Skeletal muscle tissue (tissue), 4 donors: Measurements from ENCODE around the gene TMEM11. TPM values are rescaled to one million over a fixed set of nuclear protein-coding genes. Genes with fewer than 3 reads are reported as not detected.

Source experiments
- H3K27ac ChIP-seq: one replicate; pipeline ENCODE4 v1.7.0; 2013; ENCODE audit warnings: mild to moderate bottlenecking, low read depth, low read length, inconsistent platforms
- H3K27me3 ChIP-seq, 3 donors: one replicate each; pipeline ENCODE4 v1.7.0; 2013; ENCODE audit warnings: low read length in 3 of 3; ENCODE audit not compliant: control insufficient read depth in 3 of 3, insufficient read depth in 3 of 3
- H3K36me3 ChIP-seq, 3 donors: one replicate each; pipeline ENCODE4 v1.7.0; 2013; ENCODE audit warnings: low read length in 3 of 3; ENCODE audit not compliant: control insufficient read depth in 3 of 3, insufficient read depth in 3 of 3
- H3K4me1 ChIP-seq, 3 donors: one replicate each; pipeline ENCODE4 v1.7.0; 2013; ENCODE audit warnings: low read length in 3 of 3, mild to moderate bottlenecking in 3 of 3; ENCODE audit not compliant: control insufficient read depth in 3 of 3, insufficient read depth in 3 of 3
- H3K4me3 ChIP-seq, 3 donors: one replicate each; pipeline ENCODE4 v1.7.0; 2013; ENCODE audit warnings: low read length in 3 of 3
- H3K9ac ChIP-seq, 3 donors: one replicate each; pipeline ENCODE4 v1.7.0; 2013; ENCODE audit warnings: low read length in 3 of 3, mild to moderate bottlenecking in 3 of 3, moderate library complexity in 2 of 3, low read depth in 1 of 3
- H3K9me3 ChIP-seq, 3 donors: one replicate each; pipeline ENCODE4 v1.7.0; 2013; ENCODE audit warnings: low read length in 3 of 3; ENCODE audit not compliant: control insufficient read depth in 3 of 3
- total RNA-seq: library from RNA; depleted of rRNA; stranded (reverse); fragments of >200 nt; gene quantifications from one replicate; pipeline ENCODE4 v1.2.3, GENCODE V29; 2014
- donor health status: Osteomylitis.

Gene TMEM11
- total RNA-seq, 1 donor from 2014 or later: 20.9 TPM

DNA sequence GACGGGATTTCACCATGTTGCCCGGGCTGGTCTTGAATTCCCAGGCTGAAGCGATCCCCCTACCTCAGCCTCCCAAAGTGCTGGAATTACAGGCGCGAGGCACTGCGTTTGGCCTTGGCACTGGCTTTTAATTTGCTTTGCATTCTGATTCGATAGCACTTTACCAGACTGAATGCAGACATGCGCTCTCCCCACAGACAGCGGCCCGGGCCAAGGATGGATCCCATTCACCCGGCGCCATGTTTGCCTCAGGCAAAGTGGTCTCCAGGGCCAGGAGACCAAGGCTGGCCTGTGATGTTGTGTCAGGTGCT is 45.5 kb downstream of the TMEM11 start:
- Histone ChIP-seq H3K27ac (peak overlapping the region; percentile 98), H3K4me1 (peaks cover 82 to 90% (median 83%) of the 10 kb centered on the region in 3 donors), H3K4me3 (peak overlapping the region in 1 of 3 donors; percentile 47), H3K9ac (no peak overlapping the region), H3K36me3 (peaks cover 5 to 14% (median 7%) of the 10 kb centered on the region in 3 donors), H3K27me3 (no peaks in the 10 kb centered on the region), H3K9me3 (no peaks in the 10 kb centered on the region)

DNA sequence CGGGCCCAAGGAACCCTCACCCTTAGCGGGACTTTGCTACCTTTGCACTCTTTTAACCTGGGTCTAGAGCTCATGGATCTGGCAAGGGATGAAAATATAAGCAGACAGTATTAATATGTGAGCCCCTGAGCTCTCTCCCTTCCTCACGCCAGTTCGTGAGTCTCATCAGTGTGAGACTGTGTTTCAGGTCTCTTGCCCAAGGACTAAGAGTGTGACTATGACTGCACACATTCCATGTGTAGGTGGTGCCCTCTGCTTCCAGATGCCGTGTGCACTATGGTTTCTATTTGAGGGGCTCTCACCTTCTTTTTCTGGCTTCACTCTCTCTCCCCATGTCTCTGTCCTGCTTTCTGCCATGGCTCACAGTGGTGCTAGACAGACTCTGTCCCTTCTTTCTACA is 46.7 kb downstream of the TMEM11 start:
- H3K4me3 ChIP-seq: peak overlapping the region; percentile 51 to 65 (median 64)
- H3K9me3 ChIP-seq: no peaks in the 10 kb centered on the region
- H3K27me3 ChIP-seq: no peaks in the 10 kb centered on the region
- H3K27ac ChIP-seq: peak overlapping the region; percentile 98
- peaks cover 0 to 3% (median 2%) of the 10 kb centered on the region in 3 donors for H3K36me3 ChIP-seq
- H3K4me1 ChIP-seq: peaks cover 76 to 87% (median 77%) of the 10 kb centered on the region in 3 donors
- peak overlapping the region; percentile 72 to 88 (median 84) for H3K9ac ChIP-seq

DNA sequence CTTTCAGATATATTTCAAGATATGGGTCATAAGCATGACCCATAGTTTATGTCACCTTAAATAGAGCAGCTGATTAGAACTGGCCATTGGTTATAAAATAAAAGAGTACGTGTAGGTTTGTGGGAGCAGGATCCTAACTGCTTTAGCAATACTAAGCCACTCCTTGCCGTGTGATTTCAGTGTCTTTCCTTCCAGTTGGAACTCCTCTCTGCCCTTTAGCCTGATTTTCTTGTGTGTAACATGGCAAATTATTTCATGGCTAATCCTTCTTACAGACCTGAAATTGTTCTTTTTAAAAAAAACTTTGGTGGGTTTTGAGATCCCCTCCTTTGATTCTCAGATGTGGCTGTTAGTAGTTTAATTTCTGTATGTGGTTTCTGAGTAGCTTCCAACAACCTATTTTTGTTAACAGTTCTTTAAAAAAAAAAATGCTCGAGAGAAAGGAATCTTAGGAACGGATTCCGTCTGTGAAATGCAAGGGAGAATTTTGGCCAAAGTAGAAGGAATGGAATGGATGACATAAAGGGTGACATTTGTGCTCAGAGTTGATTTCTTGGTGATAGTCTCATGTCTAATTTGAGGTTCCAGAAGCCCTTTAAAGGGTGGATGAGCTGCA is 47.3 kb downstream of the TMEM11 start:
- H3K4me1 ChIP-seq: peaks cover 75 to 89% (median 77%) of the 10 kb centered on the region in 3 donors
- H3K36me3 ChIP-seq: no peaks in the 10 kb centered on the region
- H3K4me3 ChIP-seq: peak overlapping the region; percentile 51 to 65 (median 64)
- H3K9me3 ChIP-seq: no peaks in the 10 kb centered on the region
- H3K27me3 ChIP-seq: no peaks in the 10 kb centered on the region
- peak overlapping the region; percentile 98 for H3K27ac ChIP-seq
- H3K9ac ChIP-seq: peak overlapping the region; percentile 72 to 88 (median 84)

- peak overlapping the region; percentile 98 for H3K27ac ChIP-seq
- H3K4me1 ChIP-seq: peaks cover 70 to 87% (median 70%) of the 10 kb centered on the region in 3 donors
- no peaks in the 10 kb centered on the region for H3K27me3 ChIP-seq
- no peaks in the 10 kb centered on the region for H3K9me3 ChIP-seq
- peak overlapping the region; percentile 72 to 88 (median 84) for H3K9ac ChIP-seq
- peak overlapping the region; percentile 51 to 65 (median 64) for H3K4me3 ChIP-seq
- no peaks in the 10 kb centered on the region for H3K36me3 ChIP-seq
These were observed 47.9 kb downstream of the TMEM11 start for GRCh38 chr17:21165922-21166594.

- Histone ChIP-seq H3K27ac (peak overlapping the region; percentile 98), H3K27me3 (no peaks in the 10 kb centered on the region), H3K4me1 (peaks cover 60 to 75% (median 61%) of the 10 kb centered on the region in 3 donors)
These were observed 49.3 kb downstream of the TMEM11 start for GRCh38 chr17:21164620-21165019.

DNA sequence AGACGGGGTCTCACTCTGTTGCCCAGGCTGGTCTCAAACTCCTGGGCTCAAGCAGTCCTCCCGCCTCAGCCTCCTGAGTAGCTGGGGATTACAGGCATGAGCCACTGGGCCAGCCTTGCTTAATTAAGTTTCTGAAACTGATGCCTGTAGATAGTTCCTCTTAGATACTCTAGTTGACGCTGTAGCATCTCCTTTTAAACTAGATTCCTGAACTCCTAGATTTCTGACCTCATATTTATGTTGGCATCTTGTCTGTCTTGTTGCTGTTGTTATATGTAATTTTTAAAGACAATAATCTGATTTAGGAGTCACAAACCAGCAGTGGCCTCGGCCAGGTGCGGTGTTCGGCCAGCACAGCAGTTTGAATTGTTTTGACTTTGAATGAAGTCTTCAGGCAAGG is 49.7 kb downstream of the TMEM11 start:
- Histone ChIP-seq H3K27ac (peak overlapping the region; percentile 98), H3K4me1 (peaks cover 55 to 71% (median 57%) of the 10 kb centered on the region in 3 donors), H3K27me3 (no peaks in the 10 kb centered on the region), H3K4me3 (no peak overlapping the region), H3K9me3 (no peaks in the 10 kb centered on the region), H3K36me3 (no peaks in the 10 kb centered on the region), H3K9ac (no peak overlapping the region)

More at GRCh38 chr17:21164620-21165019, 49.3 kb downstream of the TMEM11 start:
- Histone ChIP-seq H3K9me3 (no peaks in the 10 kb centered on the region), H3K9ac (peak overlapping the region in 2 of 3 donors; percentile 5 to 10), H3K4me3 (no peak overlapping the region), H3K36me3 (no peaks in the 10 kb centered on the region)

GRCh38 chr17:21163101-21163500 is 50.9 kb downstream of the TMEM11 start:
- Histone ChIP-seq H3K27ac (peak overlapping the region; percentile 98), H3K27me3 (no peaks in the 10 kb centered on the region), H3K4me3 (no peak overlapping the region), H3K4me1 (peaks cover 46 to 60% (median 46%) of the 10 kb centered on the region in 3 donors), H3K36me3 (no peaks in the 10 kb centered on the region), H3K9me3 (no peaks in the 10 kb centered on the region), H3K9ac (peak overlapping the region in 2 of 3 donors; percentile 23 to 82)

GRCh38 chr17:21162394-21162775 is 51.6 kb downstream of the TMEM11 start:
- H3K36me3 ChIP-seq: no peaks in the 10 kb centered on the region
- H3K9me3 ChIP-seq: no peaks in the 10 kb centered on the region
- peaks cover 40 to 53% (median 45%) of the 10 kb centered on the region in 3 donors for H3K4me1 ChIP-seq
- peak overlapping the region; percentile 72 to 82 (median 79) for H3K9ac ChIP-seq
- H3K27me3 ChIP-seq: no peaks in the 10 kb centered on the region
- peak overlapping the region in 2 of 3 donors; percentile 4 to 9 for H3K4me3 ChIP-seq
- peak overlapping the region; percentile 98 for H3K27ac ChIP-seq

GRCh38 chr17:21161498-21162393 is 52.2 kb downstream of the TMEM11 start:
- H3K4me3 ChIP-seq: peak overlapping the region; percentile 55 to 62 (median 57)
- H3K27ac ChIP-seq: peak overlapping the region; percentile 98
- H3K36me3 ChIP-seq: no peaks in the 10 kb centered on the region
- peak overlapping the region; percentile 82 to 84 (median 82) for H3K9ac ChIP-seq
- H3K4me1 ChIP-seq: peaks cover 36 to 48% (median 40%) of the 10 kb centered on the region in 3 donors
- H3K9me3 ChIP-seq: no peaks in the 10 kb centered on the region
- H3K27me3 ChIP-seq: no peaks in the 10 kb centered on the region
